Activated naive CD4-positive, alpha-beta T cell treated with anti-CD3 and anti-CD28 coated beads, Interleukin-2, amount 50 U/mL, for 72 hours (primary cell): ENCODE results near the gene UTP18. TPM values are rescaled to one million over a fixed set of nuclear protein-coding genes. Genes with fewer than 3 reads are reported as not detected.
A peak's percentile ranks its signal among the peaks of the same experiment; 100 is the strongest.
"Not testable (repeated sequence)": the region's sequence is repeated elsewhere in the genome, so short reads cannot be mapped to it uniquely, and the experiment has no call there.

Source experiments
- ATAC-seq, 2 donors: fragments of 150-1000 bp; cut with Tn5 transposase; 2 replicates each; pipeline ENCODE4 v1.10.0; 2021; ENCODE audit warnings: mild to moderate bottlenecking in 2 of 2, moderate library complexity in 2 of 2
- DNase-seq, 2 donors: peaks; one replicate each; pipeline ENCODE4 v3.0.0; 2021 to 2022; ENCODE audit warnings: low spot score in 2 of 2
- H3K27ac Mint-ChIP-seq, 2 donors: one replicate each; pipeline ENCODE4 v1.8.0; 2022; ENCODE audit warnings: mild to moderate bottlenecking in 2 of 2, mixed read lengths in 2 of 2
- H3K36me3 Mint-ChIP-seq, 2 donors: one replicate each; pipeline ENCODE4 v1.8.0; 2022; ENCODE audit warnings: mixed read lengths in 2 of 2
- H3K9me3 Mint-ChIP-seq, 2 donors: one replicate each; pipeline ENCODE4 v1.8.0; 2022; ENCODE audit warnings: mixed read lengths in 2 of 2
- total RNA-seq, 2 donors: library from RNA; stranded (reverse); gene quantifications; one replicate each; pipeline ENCODE4 v1.2.3, GENCODE V29; 2022

The UTP18 gene
- 10 to 100 TPM; 44.1 to 56.3 TPM for total RNA-seq

DNA sequence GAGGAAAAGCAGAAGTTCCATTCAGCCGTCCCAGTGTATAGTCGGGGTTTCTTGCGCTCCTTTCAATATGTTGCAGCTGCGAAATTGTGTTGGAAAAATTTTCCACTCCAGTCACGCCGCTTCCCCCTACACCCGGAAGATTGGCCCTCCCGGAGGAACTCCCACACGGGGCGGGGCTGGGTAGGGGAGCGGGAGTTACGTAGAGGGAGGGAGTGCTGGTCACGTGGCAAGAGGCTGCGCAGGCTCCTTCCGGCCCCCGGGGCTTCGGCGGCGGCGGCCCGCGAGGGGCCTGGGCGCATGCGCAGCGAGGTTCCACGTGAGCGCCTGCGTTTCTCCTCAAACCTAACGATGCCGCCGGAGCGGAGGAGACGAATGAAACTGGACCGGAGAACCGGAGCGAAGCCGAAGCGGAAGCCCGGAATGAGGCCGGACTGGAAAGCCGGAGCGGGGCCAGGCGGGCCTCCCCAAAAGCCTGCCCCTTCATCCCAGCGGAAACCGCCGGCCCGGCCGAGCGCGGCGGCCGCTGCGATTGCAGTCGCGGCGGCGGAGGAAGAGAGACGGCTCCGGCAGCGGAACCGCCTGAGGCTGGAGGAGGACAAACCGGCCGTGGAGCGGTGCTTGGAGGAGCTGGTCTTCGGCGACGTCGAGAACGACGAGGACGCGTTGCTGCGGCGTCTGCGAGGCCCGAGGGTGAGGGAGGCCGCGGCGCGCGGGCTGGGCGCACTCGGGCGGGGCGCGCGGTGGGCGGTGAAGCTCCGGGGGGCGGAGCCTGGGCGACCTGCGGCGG is at the start of gene UTP18:
Gene UTP18 (plus strand): TSS at position 310 of the 787 bp plus-strand sequence. CDS start 39 bp downstream, at position 349.
- Mint-ChIP-seq H3K36me3 (peaks cover 25 to 29% of the 10 kb centered on the region in 2 donors), H3K27ac (peak within 1 kb of the TSS; percentile 97 to 98), H3K9me3 (no peaks in the 10 kb centered on the region)
- DNase-seq (peak; percentile 92 to 97), ATAC-seq (peak; percentile 86 to 89)

DNA sequence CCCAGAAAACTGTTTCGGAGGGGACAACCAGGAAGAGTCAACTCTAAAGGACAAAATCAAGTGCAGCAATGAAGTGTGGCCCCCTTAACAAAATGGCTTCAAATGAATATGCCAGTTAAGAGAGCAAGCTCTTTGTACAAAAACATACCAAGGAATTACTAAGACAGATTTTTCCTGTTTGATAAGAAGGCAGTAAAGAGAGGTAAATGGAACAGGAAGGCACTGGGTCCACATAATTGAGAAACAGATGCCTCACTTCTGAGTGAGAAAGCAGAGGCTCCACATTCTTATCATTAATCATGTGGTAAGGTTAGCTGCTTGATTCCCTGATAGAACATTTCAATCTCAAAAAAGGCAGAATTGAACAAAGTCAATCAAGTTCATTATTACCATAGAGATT is 45.4 kb upstream of the UTP18 start:
- Mint-ChIP-seq H3K27ac (no peak overlapping the region), H3K9me3 (no peaks in the 10 kb centered on the region), H3K36me3 (peaks cover 0 to 6% of the 10 kb centered on the region in 2 donors)
- ATAC-seq (no peak), DNase-seq (no peak)

DNA sequence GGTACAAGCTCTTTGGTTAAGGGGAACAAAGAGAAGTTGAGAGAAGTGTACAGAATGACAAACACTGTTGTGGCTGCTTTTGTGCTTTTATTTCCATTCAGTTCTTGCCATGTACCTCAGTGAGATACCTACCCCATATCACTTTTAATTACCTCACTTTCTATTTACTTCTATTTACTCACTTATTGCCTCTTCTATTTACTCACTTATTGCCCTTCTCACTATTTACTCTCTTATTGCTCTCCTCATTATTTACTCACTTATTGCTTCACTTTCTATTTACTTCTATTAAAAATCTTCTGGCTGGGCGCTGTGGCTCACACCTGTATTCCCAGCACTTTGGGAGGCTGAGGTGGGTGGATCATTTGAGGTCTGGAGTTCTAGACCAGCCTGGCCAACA is 42.4 kb upstream of the UTP18 start:
- ATAC-seq (no peak), DNase-seq (no peak)
- Mint-ChIP-seq H3K36me3 (peaks cover 0 to 6% of the 10 kb centered on the region in 2 donors), H3K27ac (no peak overlapping the region), H3K9me3 (no peaks in the 10 kb centered on the region)

DNA sequence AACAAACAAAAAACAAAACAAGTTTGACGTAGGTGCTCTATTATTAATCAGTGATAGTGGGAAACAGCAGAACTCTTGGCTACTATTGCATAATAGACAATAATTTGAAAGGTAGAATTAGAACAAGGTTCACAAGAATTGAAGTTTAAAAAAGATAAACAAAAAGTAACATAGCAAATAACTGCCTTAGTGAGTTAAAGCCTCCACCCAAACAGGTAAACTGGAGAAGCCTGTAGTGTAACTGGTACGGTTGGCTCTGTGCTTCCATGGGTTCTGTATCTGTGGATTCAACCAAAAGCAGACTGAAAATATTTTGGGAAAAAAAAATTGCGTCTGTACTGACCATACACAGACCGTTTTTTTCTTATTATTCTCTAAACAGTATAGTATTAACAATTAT is 39.0 kb upstream of the UTP18 start:
- Mint-ChIP-seq H3K9me3 (no peaks in the 10 kb centered on the region), H3K27ac (no peak overlapping the region), H3K36me3 (peaks cover 0 to 6% of the 10 kb centered on the region in 2 donors)
- DNase-seq (no peak), ATAC-seq (no peak)

DNA sequence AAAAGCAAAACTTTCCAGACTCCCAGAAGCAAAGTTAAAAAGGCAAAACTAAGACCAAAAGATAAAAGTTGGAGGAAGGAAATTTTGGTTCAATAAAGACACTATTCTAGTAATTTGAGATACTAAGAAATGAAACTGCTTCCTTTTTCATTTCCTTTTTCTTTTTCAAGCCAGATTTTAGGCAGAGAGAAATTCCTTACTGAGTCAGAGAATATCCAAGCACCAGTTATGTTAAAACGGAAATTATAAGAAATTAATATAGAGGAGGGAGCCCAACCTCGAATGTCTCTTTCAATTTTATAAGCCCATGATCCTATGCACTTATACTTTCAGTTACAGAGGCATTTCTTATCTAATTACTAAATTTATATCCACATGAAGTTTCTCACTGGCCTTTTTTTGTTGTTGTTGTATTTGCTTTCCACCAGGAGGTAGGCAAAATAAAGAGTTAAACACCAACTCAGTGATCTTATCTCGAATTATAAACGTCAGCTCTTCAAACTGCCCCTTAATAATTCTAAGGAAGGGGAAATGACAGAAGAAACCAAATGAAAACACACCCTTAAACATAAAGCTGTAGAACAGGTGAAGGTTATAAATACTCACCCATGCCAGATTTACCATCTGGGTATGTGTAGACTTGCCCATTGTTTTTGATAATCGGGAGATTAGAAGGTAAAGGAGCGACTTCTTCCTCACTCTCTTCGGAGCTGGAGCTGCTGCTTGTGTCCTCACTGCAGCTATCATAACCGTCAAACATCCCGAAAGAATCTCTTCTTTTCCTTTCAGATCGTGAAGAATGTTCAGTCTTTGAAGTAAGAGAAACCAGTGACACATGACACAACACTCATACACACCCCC is 35.7 kb upstream of the UTP18 start:
- Mint-ChIP-seq H3K36me3 (no peaks in the 10 kb centered on the region), H3K27ac (no peak overlapping the region), H3K9me3 (no peaks in the 10 kb centered on the region)
- DNase-seq (no peak), ATAC-seq (no peak)

DNA sequence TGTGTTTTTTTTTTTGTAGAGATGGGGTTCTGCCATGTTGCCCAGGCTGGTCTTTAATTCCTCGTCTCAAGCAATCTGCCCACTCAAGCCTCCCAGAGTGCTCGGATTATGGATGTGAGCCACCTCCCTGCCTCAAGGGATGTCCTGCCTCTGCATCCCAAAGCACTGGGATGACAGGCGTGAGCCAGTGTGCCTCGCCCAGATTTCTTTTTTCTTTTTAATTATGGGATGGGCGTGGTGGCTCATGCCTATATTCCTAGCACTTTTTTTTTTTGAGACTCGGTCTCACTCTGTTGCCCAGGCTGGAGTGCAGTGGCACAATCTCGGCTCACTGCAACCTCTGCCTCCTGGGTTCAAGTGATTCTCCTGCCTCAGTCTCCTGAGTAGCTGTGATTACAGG is 34.8 kb upstream of the UTP18 start:
- not testable (repeated sequence) for H3K36me3 Mint-ChIP-seq, H3K27ac Mint-ChIP-seq, DNase-seq, ATAC-seq, H3K9me3 Mint-ChIP-seq

DNA sequence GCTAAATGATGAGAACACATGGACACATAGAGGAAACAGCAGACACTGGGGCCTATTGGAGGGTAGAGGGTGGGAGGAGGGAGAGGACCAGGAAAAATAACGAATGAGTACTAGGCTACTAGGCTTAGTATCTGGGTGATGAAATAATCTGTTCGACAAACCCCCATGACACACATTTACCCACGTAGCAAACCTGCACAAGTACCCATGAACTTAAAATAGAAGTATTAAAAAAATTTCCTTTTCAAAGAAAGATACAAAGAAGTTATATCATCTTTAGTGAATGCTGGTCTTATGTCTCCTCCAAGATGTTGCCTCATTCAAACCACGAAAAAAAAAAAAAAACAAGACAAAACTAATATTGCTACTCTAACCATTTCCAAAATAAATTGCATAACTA is 32.2 kb upstream of the UTP18 start:
- DNase-seq: no peak
- Mint-ChIP-seq H3K36me3 (no peaks in the 10 kb centered on the region), H3K9me3 (no peaks in the 10 kb centered on the region), H3K27ac (no peak overlapping the region)
- no peak for ATAC-seq

DNA sequence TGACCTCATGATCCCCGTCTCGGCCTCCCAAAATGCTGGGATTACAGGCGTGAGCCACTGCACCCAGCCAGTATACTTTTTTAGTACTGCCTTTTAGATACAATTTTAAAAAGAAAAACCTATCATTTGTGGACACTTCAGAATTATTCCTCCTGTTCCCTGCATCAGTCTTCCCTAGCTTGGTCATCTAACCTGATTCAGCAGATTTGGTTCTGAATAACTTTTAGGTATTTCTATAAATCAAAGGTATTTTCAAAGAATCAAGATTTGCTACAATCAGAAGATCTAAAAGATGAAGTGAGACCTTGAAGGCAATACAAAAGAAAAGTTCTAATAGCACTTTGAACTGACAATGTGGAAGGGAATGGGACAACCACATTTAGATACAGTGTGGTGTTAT is 30.5 kb upstream of the UTP18 start:
- DNase-seq (no peak), ATAC-seq (no peak)
- H3K36me3 Mint-ChIP-seq: no peaks in the 10 kb centered on the region
- H3K9me3 Mint-ChIP-seq: no peaks in the 10 kb centered on the region
- peak overlapping the region in 1 of 2 donors; percentile 67 for H3K27ac Mint-ChIP-seq

DNA sequence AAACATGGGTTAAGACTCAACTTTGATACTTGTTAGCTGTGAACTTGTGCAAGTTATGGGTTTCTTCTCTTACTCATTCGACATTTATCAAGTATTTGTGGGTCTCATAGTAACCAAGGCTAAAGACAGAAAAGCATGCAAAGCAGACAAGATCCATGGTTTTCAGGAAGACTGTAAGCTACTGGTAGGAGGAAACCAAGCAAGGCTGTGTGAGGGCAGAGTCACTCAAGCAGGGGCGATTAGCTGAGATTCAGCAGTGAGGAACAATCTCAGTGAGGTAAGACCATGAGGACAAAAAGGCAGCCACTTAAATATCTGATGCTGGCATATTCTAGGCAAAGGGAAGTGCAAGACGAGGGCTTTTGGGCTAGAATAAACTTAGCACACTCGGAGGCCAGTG is 30.0 kb upstream of the UTP18 start:
- DNase-seq: no peak
- no peak for ATAC-seq
- no peaks in the 10 kb centered on the region for H3K36me3 Mint-ChIP-seq
- no peaks in the 10 kb centered on the region for H3K9me3 Mint-ChIP-seq
- no peak overlapping the region for H3K27ac Mint-ChIP-seq

DNA sequence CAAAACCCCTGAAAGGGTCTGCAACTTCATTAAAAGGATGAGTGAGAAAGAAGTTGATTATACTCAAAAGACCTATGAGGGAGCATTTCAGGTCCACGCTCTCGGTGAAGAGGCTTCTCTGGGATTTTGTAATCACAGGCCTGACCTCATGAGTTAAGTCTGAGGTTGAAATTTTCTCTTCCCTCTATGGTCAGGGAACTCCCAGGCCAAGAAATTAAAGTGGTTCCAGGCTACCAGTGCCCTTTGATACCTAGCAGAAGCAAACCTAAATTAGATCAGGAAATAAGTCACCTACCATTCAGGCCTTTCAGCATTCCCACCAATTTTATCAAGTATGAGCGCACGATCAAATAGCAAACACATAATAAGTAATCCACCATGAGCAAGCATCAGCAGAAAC is 28.3 kb upstream of the UTP18 start:
- ATAC-seq: no peak
- H3K27ac Mint-ChIP-seq: no peak overlapping the region
- DNase-seq: no peak

DNA sequence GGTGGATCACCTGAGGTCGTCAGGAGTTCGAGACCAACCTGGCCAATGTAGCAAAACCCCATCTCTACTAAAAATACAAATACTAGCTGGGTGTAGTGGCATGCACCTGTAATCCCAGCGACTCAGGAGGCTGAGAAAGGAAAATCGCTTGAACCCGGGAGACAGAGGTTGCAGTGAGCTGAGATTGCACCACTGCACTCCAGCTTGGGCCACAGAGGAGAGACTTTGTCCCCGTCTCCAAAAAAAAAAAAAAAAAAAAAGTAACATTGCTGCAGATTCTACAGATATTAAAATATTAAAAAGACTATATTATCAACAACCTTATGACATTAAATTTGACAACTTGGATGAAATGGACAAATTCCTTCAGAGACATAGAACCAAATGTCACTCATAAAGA is 26.2 kb upstream of the UTP18 start:
- no peaks in the 10 kb centered on the region for H3K36me3 Mint-ChIP-seq
- DNase-seq (no peak), ATAC-seq (no peak)
- H3K9me3 Mint-ChIP-seq: no peaks in the 10 kb centered on the region
- H3K27ac Mint-ChIP-seq: no peak overlapping the region

More for the DNA sequence above, 28.3 kb upstream of the UTP18 start:
- Mint-ChIP-seq H3K9me3 (no peaks in the 10 kb centered on the region), H3K36me3 (no peaks in the 10 kb centered on the region)

DNA sequence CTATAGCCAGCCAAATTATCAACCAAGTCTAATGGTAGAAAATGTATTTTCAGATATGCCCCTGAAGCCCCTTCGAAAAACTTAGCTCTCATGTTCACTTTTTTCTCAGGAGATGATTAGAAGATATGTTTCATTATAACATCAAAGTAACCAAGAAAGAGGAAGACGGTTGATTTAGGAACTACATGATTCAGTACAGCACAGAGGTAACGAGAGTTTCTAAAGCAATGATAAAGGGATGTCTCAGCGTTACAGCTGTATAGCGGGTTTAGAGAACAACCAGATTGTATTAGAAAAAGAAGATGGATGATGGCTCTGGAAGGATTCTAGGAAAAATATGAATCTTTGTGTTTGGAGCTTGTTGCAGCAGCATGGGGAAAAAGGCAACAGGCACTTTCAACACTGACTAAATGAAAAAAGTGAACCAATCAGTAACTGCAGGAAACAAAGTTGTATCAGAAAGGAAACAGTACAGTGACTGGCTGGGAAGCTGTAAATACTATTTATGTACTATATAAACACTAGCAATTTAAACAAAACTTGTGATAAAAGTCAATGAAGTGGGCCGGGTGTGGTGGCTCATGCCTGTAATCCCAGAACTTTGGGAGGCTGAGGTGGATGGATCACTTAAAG is 22.0 kb upstream of the UTP18 start:
- H3K9me3 Mint-ChIP-seq: no peaks in the 10 kb centered on the region
- DNase-seq (no peak), ATAC-seq (peak; percentile 88 to 93)
- no peaks in the 10 kb centered on the region for H3K36me3 Mint-ChIP-seq
- peak overlapping the region in 1 of 2 donors; percentile 4 for H3K27ac Mint-ChIP-seq

DNA sequence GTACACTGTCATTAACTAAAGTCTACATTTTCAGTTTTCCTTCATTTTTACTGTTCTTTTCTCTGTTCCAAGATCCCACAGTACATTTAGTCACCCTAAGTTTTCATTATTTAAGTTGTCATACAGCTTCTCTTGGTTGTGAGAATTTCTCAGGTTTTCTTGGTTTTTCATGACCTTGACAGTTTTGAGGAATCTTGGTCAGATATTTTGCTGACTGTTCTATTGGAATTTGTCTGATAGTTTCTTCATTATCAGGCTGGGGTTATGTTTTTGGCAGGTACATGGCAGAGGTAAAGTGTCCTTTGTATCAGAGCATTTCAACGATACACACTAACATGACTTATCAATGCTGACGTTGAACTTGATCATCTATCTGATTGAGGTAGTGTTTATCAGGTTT is 20.1 kb upstream of the UTP18 start:
- no peak for ATAC-seq

DNA sequence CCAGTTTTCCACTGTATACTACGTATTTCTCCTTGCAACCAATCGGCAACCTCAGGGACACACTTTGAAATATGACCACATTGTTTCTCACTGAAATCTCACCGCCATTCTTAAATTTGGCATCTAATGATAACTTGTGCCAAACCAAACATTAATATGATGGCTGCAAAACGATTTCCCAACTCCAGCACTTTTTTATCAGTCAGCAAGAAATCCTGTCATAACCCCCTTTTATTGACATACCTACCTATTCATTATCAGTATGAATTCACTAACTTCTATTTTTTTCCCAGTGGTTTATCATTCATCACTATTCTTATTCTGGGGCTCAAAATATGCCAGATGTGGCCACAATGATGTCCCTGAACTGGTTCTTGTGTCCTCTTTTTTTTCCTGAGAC is 16.3 kb upstream of the UTP18 start:
- H3K36me3 Mint-ChIP-seq: no peaks in the 10 kb centered on the region

More for the DNA sequence above, 20.1 kb upstream of the UTP18 start:
- H3K36me3 Mint-ChIP-seq: no peaks in the 10 kb centered on the region
- no peaks in the 10 kb centered on the region for H3K9me3 Mint-ChIP-seq
- no peak for DNase-seq
- H3K27ac Mint-ChIP-seq: no peak overlapping the region

DNA sequence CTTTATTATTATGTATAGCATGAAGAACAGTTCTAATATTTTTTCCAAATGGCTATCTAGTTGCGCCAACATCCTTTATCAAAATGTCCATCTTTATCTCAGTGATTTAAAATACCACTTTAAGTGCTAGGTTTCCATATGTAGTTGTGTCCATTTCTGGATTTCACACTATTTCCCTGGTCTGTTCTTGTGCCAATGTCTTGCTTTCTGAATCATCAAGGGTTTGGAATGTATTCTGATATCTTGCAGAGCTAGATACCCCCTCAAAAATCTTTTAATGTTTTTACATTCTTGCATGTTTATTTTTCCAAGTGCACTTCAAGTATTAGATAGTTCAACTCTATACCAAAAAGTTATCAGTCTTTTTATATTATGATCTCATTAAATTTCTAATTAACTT is 14.8 kb upstream of the UTP18 start:
- ATAC-seq (no peak), DNase-seq (no peak)
- no peaks in the 10 kb centered on the region for H3K36me3 Mint-ChIP-seq

More for the DNA sequence above, 16.3 kb upstream of the UTP18 start:
- no peak for DNase-seq
- Mint-ChIP-seq H3K9me3 (no peaks in the 10 kb centered on the region), H3K27ac (peak overlapping the region in 1 of 2 donors; percentile 54)
- no peak for ATAC-seq

DNA sequence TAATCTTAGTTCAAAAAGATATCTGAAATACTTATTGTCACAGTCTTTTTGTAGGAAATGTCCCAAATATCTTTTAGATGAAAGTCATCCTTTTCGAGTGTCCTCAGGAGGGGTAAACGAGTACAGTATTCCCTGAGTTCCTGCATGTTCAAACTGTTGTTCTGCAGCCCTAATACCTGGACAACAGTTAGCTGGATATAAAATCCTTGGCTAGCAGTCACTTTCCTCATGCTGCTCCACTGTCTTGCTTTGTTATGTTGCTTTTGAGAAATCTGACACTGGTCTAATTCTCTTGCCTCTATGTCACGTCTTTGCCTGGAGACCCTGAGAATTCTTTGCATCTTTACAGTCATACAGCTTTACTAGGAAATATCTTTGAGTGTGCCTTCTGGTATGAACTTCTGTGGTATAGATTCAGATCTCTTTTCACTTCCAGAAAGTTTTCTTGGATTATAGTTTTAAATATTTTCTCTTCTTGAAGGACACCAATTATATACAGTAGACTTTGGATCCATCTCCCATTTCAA is 10.0 kb upstream of the UTP18 start:
- no peak for ATAC-seq
- DNase-seq: no peak
- peak overlapping the region in 1 of 2 donors; percentile 45 for H3K27ac Mint-ChIP-seq
- peaks cover 13 to 21% of the 10 kb centered on the region in 2 donors for H3K36me3 Mint-ChIP-seq
- H3K9me3 Mint-ChIP-seq: no peaks in the 10 kb centered on the region

More for the DNA sequence above, 14.8 kb upstream of the UTP18 start:
- H3K27ac Mint-ChIP-seq: no peak overlapping the region
- H3K9me3 Mint-ChIP-seq: no peaks in the 10 kb centered on the region

DNA sequence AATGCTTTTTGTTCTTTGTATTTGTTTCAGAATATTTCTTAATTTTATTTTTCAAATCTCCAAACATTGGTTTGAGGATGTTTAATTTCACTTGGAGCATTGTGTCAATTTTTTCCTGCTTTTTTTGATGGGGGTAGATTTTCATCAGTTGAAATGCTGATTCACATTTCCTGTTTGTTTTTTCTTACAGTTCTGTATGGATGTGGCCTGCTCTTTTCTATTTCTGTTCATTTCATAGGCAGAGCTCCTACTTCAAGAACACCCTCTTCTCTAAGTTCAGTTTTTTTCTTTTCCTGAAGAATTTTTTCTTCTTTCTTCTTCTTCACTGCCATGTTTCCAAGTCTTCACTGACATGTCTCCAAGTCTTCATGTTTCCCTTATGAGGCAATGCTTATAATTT is 9.3 kb upstream of the UTP18 start:
- peak overlapping the region in 1 of 2 donors; percentile 45 for H3K27ac Mint-ChIP-seq
- no peak for DNase-seq
- H3K9me3 Mint-ChIP-seq: no peaks in the 10 kb centered on the region
- ATAC-seq: no peak
- peaks cover 13 to 21% of the 10 kb centered on the region in 2 donors for H3K36me3 Mint-ChIP-seq
